ENCODE data around the gene ZFP82. TPM values are rescaled to one million over a fixed set of nuclear protein-coding genes. Genes with fewer than 3 reads are reported as not detected.

ZFP82 gene
- total RNA-seq, 1 experiment from 2014 or later: 20.1 TPM

- H3K79me2 ChIP-seq (ENCODE audit: insufficient read depth, low read length): peaks cover 1% of the 10 kb centered on the region; the same call in 1 of the 2 replicates
- Mint-ChIP-seq H3K9me3 (peaks cover 0 to 5% of the 10 kb centered on the region in 2 experiments; a peak in 1 of 5 replicates), H3K36me3 (ENCODE audit: insufficient read depth in 1 of 3, low read depth in 3 of 3) (peaks cover 4 to 17% (median 5%) of the 10 kb centered on the region in 3 experiments), H3K4me1 (peaks cover 0 to 2% of the 10 kb centered on the region in 2 experiments; a peak in 2 of 4 replicates), H3K4me3 (no peak overlapping the region), H3K27me3 (ENCODE audit: low read depth) (no peaks in the 10 kb centered on the region), H3K27ac (no peak overlapping the region)
- H4K91ac ChIP-seq (ENCODE audit: insufficient read length, low read depth, low read length): no peak overlapping the region
- no peak overlapping the region for H3T11ph ChIP-seq (ENCODE audit: low read length)
- H3K27me3 ChIP-seq (ENCODE audit: insufficient read depth, low read length): no peaks in the 10 kb centered on the region
- H2BK120ac ChIP-seq (ENCODE audit: low read depth, low read length, poor library complexity, severe bottlenecking): no peak overlapping the region
- H3K27ac ChIP-seq (ENCODE audit: insufficient read length, low read depth, low read length): no peak overlapping the region
- no peak overlapping the region for H3K9ac ChIP-seq (ENCODE audit: extremely low read depth, insufficient read length, low read length)
- no peak overlapping the region for H2BK15ac ChIP-seq (ENCODE audit: low read depth, low read length)
- no peak for TF ChIP-seq CTCF (conservative IDR thresholded peaks at IDR 0.05)
- H2BK20ac ChIP-seq (ENCODE audit: low read depth, low read length, poor library complexity, severe bottlenecking): no peak overlapping the region
- no peaks in the 10 kb centered on the region for H3K23me2 ChIP-seq (ENCODE audit: insufficient read length, low read depth, low read length, poor library complexity, severe bottlenecking)
- H3K56ac ChIP-seq (ENCODE audit: insufficient read length, low read depth, low read length): no peak overlapping the region
- H2AK5ac ChIP-seq (ENCODE audit: insufficient read length, low read length): no peak overlapping the region
- no peak for DNase-seq
- no peak overlapping the region for H2BK5ac ChIP-seq (ENCODE audit: insufficient read length, low read length)
- H3K79me1 ChIP-seq (ENCODE audit: insufficient read depth, low read depth, low read length, poor library complexity, severe bottlenecking): peaks cover 5% of the 10 kb centered on the region
- no peaks in the 10 kb centered on the region for H3K4me1 ChIP-seq (ENCODE audit: insufficient read depth, low read length)
- H3K4ac ChIP-seq (ENCODE audit: low read depth, low read length): no peak overlapping the region
- H2BK12ac ChIP-seq (ENCODE audit: insufficient read length, low read depth, low read length): no peak overlapping the region
- no peak overlapping the region for H3K23ac ChIP-seq (ENCODE audit: insufficient read length, low read depth, low read length)
- no peak overlapping the region for H3K4me2 ChIP-seq (ENCODE audit: insufficient read depth, insufficient read length, low read length)
- no peaks in the 10 kb centered on the region for H4K20me1 ChIP-seq (ENCODE audit: control insufficient read depth, insufficient read depth, insufficient read length)
- H3K18ac ChIP-seq (ENCODE audit: insufficient read length, low read depth, low read length): no peak overlapping the region
- no peak overlapping the region for H4K5ac ChIP-seq (ENCODE audit: insufficient read length, low read depth, low read length)
- no peak overlapping the region for H3K14ac ChIP-seq (ENCODE audit: insufficient read depth, low read length)
- H2AFZ ChIP-seq (ENCODE audit: low read length): no peak overlapping the region
- no peaks in the 10 kb centered on the region for H3K9me3 ChIP-seq (ENCODE audit: control insufficient read depth, low read depth, low read length)
- no peak overlapping the region for H4K8ac ChIP-seq (replicated peaks; ENCODE audit: insufficient read length, low read depth, low read length)
Measured at GRCh38 chr19:36371886-36372285, 46.6 kb downstream of the ZFP82 start.
